ENCODE measurements around the gene RFT1. TPM values are rescaled to one million over a fixed set of nuclear protein-coding genes. Genes with fewer than 3 reads are reported as not detected.

Gene RFT1
- total RNA-seq, 2 experiments from 2014 or later = 49.3 to 50.7 TPM

DNA sequence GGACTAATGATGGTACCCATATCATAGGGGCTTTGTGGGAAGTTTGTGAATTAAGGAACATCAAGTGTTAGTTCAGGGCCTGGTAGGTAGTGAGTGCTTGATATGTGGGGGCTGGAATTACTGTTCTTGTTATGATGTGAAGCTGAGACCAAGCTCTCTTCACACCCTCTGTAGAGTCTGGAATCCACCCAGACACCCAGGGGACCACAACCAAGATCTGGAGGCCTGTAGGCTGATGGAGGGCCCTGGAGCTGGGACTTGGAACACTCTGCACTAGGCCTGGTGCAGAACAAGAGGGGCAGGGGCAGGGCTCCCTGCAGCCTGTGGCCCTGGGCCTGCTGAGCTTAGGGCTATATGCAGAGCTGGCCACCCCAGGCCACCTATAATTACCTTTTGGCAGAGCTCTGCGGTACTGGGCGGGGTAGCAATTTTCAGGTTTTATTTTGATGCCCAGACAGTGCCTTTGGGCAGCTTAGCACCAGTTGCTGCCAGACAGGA is 17.7 kb upstream of the RFT1 start:
- Mint-ChIP-seq H3K9me3 (no peaks in the 10 kb centered on the region), H3K4me1 (no peaks in the 10 kb centered on the region), H3K27me3 (no peaks in the 10 kb centered on the region), H3K36me3 (no peaks in the 10 kb centered on the region), H3K4me3 (no peak overlapping the region), H3K27ac (no peak overlapping the region)
- DNase-seq = no peak

DNA sequence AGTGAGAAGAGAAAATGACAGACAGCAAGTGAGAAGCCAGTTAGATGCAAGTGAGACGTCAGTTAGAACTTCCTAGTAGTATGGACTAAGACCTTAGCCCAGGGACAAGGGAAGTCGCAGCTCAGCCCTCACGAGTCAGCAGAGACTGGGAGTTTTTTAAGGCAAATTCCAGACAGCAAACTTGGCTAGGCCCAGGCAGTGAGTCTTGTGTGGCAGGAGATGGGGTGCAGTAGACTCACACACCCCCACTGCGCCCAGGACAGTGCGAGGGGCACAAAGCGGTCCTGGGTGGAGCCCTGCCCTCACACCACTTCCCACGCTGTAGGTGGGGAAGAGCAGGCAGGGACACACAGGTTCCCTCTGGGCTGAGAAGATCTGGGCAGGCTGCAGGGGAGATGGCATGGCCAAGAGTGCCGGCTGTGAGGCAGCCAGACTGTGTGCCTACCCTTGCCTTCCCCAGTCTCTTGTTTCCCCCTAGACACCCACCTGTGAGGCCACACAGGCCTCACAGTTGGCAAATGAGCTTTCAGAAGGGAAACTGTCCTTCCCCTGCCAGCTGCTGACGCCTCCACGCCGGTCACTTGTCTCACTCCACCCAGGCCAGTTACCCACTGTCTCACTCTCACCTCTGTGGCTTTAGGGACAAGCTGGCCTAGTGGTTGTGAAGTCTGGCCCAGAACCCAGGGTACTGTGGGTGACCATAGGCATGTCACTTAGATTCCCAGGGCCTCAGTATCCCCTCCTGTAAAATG is 17.1 kb upstream of the RFT1 start:
- H3K4me3 Mint-ChIP-seq = no peak overlapping the region
- H3K27me3 Mint-ChIP-seq = no peaks in the 10 kb centered on the region
- H3K27ac Mint-ChIP-seq = no peak overlapping the region
- no peaks in the 10 kb centered on the region for H3K9me3 Mint-ChIP-seq
- no peaks in the 10 kb centered on the region for H3K36me3 Mint-ChIP-seq
- H3K4me1 Mint-ChIP-seq = no peaks in the 10 kb centered on the region
- no peak for DNase-seq

DNA sequence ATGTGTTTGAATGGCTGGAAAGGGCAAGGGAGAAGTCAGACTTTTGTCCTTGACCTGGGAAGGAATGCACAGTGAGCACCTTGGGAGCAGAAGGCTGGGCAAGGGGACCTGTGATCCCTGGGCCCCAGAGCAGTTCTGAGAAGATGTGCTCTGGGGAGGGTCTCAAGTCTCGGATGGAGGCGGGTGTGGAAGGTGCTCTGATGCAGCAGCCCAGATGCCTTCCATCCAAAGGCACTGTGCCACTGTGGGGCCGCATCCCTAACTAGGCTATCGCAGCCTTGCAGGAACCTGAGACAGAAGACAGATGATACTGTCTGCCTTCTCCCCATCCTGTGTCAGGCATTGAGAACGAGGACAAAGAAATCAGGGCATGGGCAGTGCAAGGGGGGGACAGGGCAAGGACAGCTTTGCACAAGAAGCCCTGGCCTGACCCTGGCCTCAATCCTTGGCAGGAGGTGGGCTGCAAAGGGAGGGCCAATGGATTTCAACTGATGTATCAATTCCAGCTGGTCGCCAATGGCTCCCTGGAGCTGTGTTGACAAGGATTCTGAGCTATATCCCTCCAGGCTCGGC is 16.2 kb upstream of the RFT1 start:
- H3K36me3 Mint-ChIP-seq = no peaks in the 10 kb centered on the region

DNA sequence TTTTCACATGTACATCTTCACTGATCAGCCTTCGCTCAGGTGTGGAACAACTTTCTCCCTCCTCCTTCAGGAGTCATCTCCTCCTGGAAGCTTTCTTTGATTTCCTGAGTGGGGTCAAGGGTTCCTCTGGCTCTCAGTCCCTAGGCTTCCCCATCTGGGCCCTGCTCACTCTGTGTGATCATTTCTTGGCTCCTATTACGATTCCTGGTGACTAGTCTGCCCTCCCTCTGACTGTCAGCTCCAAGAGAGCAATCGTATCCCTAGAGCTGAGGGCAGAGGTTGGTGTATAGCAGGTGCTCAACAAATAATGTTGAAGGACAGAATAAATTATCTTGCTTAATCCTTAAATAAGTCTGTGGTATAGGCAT is 15.5 kb upstream of the RFT1 start:
- Mint-ChIP-seq H3K4me3 (no peak overlapping the region), H3K9me3 (no peaks in the 10 kb centered on the region), H3K27ac (no peak overlapping the region), H3K36me3 (no peaks in the 10 kb centered on the region), H3K4me1 (no peaks in the 10 kb centered on the region), H3K27me3 (no peaks in the 10 kb centered on the region)
- no peak for DNase-seq

More for the DNA sequence above, 16.2 kb upstream of the RFT1 start:
- no peaks in the 10 kb centered on the region for H3K27me3 Mint-ChIP-seq
- no peaks in the 10 kb centered on the region for H3K9me3 Mint-ChIP-seq
- H3K4me3 Mint-ChIP-seq = no peak overlapping the region
- H3K4me1 Mint-ChIP-seq = no peaks in the 10 kb centered on the region
- no peak for DNase-seq
- no peak overlapping the region for H3K27ac Mint-ChIP-seq

DNA sequence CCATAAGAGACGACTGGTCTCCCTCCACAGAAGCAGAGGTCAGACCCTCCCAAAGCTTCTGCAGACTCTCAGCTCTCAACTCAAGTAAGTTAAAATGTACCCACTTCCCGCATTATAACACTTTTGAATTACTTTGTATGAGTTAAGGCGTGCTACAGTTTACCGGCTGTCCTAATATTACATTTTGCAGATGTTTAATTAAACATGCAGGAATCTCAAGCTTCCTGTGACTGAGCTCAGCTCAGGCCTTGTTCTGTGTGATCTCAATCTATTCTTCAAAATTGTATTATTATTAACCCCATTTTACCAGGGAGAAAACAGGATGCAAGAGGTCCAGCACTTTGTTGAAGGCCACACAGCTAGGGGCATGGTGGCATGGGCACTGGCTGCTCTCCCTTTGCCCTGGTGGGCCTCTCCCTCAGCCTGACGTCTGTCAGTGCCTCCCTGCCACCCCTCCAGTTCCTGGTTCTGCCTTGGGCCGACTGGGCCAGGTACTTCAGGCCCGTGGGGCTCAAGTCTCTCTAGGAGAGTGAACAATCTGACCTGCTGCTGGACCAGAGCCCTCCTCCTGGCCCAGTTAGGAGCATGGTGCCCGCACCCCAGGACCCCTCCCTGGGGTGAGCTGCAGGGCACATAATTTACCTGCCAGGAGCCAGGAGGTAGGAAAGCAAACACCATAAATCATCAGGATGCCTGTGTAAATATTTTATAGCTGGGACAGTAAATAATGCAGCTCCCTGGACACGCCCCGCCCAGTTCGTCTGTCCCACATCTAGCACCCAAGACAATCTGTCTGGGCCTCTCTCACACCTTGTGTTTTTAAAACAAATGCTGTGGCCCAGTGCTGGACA is 14.9 kb upstream of the RFT1 start:
- Mint-ChIP-seq H3K36me3 (no peaks in the 10 kb centered on the region), H3K27ac (no peak overlapping the region), H3K27me3 (no peaks in the 10 kb centered on the region), H3K4me3 (no peak overlapping the region), H3K9me3 (no peaks in the 10 kb centered on the region), H3K4me1 (no peaks in the 10 kb centered on the region)
- DNase-seq = no peak

DNA sequence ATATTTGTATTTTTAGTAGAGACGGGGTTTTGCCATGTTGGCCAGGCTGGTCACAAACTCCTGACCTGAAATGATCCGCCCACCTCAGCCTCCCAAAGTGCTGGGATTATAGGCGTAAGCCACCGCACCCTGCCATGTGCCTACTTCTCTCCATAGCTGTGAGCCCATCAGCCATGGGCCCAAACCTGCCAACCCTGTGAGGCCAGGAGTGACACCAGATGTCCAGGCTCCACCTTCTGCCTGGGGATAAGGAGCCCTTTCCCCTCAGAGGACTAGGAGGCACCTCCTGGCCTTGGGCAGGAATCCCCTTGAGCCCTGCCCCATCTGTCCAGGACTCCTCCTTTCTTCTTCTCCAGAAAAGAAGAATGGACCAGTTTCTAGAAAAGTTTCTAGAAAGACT is 14.2 kb upstream of the RFT1 start:
- no peak overlapping the region for H3K4me3 Mint-ChIP-seq
- no peaks in the 10 kb centered on the region for H3K9me3 Mint-ChIP-seq

DNA sequence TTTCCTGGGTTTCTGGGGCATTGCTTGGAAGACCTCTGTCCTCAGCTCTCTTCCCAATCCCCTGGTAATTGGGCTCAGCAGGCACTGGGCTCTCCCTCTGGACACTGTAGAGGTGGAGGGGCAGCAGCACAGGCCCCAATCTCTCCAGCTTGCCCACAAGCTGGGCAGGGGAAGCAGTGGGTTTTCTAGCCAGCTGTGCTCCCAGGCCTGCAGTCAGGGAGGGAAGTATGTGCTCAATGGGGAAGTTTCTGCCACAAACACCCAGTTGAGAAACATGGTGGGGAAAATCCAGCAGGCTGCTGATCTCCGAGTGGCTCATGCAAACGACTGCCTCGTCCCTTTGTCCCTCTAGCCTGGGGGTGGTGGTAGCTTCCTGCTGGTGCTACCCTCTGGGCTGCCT is 12.8 kb upstream of the RFT1 start:
- Mint-ChIP-seq H3K27ac (no peak overlapping the region), H3K36me3 (no peaks in the 10 kb centered on the region), H3K9me3 (no peaks in the 10 kb centered on the region), H3K4me3 (no peak overlapping the region), H3K4me1 (no peaks in the 10 kb centered on the region), H3K27me3 (no peaks in the 10 kb centered on the region)
- DNase-seq = no peak

More for the DNA sequence above, 14.2 kb upstream of the RFT1 start:
- no peak for DNase-seq
- Mint-ChIP-seq H3K4me1 (no peaks in the 10 kb centered on the region), H3K27ac (no peak overlapping the region), H3K27me3 (no peaks in the 10 kb centered on the region), H3K36me3 (no peaks in the 10 kb centered on the region)

DNA sequence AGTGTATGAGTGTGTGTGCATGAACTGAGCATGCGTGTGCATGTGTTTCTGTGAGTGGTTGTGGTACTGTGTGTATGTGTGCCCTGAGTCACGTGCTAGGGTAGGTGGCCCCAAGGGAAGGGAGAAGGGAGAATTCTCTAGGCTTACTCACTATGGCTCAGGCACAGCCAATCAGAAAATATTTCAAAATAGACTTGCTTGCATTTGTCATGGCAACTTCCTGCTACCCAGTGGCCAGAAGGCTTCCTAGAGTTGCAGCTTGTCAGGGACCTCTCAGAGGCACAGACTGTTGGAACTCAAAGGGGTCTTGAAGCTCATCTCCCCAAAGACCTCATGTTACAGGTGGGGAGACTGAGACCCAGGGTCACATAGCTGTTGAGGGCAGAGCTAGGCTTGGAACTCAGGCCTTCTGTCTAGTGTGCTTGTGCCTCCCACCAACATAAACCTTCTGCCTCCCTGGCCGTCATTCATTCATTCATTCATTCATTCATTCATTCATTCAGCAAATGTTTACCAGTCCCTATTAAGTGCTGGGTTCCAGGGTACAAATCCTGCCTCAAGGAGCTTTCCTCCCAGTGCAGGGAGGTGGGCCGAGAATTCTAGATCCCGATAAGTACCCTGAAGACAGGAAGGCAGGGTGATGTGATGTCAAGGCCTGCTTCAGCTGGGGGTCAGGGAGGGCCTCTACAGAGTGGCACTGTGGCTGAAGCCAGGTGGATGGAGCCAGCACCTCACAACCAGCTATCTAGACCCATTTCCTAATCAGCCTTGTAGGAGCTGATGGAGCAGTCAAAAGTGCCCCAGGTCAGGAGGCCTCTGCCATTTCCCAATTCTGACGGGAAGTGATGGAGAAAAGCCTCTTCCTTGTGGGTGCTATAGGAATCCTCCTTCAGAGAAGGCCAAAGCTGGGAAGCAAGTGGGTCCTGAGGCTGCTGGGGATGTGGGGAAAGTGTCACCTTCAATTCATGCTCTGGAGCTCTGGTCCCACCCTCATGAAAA is 10.9 kb upstream of the RFT1 start:
- no peaks in the 10 kb centered on the region for H3K4me1 Mint-ChIP-seq
- DNase-seq = no peak
- no peaks in the 10 kb centered on the region for H3K36me3 Mint-ChIP-seq
- H3K9me3 Mint-ChIP-seq = no peaks in the 10 kb centered on the region
- H3K27ac Mint-ChIP-seq = no peak overlapping the region
- no peaks in the 10 kb centered on the region for H3K27me3 Mint-ChIP-seq
- no peak overlapping the region for H3K4me3 Mint-ChIP-seq

DNA sequence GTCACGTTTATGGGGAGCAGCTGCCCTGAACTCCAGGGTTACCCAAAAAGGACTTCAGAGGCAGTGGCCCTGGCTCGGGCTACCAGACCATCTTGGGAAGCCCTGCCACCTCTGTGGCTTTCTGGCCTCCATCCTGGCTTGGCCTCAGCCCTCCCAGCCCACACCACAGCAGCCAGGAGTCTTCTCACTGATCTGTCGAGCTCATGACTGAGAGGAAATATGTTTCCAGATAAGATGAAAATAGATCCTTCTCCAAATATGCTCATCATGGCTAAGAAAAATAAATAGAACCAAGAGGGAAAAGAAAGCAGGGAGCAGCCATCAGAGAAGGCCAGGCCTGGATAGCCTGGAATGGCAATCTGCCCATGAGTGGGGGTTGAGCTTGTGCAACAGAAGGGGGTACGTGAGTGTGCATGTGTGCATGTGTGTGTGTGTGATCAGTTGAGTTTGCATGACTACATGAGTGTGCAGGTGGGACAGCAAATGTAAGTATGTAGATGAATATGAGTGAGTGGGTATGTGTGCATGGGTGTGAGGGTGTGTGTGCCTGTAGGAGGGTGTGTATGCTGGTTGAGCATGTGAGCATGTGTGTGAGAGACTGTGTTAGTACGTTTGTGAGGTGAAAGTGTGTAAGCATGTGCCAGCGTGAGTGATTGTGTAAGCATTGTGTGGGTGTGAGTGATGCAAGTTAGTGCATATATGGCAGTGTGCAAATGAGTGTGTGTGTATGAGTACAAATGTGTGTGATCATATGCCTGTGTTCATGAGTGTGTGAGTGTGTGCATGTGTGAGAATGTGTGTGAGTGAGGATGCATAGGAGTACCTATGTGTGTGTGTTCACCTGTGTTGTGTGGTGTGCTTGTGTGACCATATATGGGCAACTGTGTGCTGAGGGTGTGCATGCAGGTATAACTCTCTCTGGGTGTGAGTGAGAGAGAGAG is 9.9 kb upstream of the RFT1 start:
- Mint-ChIP-seq H3K4me3 (no peak overlapping the region), H3K36me3 (no peaks in the 10 kb centered on the region), H3K4me1 (no peaks in the 10 kb centered on the region), H3K27me3 (no peaks in the 10 kb centered on the region), H3K27ac (no peak overlapping the region), H3K9me3 (no peaks in the 10 kb centered on the region)
- no peak for DNase-seq

DNA sequence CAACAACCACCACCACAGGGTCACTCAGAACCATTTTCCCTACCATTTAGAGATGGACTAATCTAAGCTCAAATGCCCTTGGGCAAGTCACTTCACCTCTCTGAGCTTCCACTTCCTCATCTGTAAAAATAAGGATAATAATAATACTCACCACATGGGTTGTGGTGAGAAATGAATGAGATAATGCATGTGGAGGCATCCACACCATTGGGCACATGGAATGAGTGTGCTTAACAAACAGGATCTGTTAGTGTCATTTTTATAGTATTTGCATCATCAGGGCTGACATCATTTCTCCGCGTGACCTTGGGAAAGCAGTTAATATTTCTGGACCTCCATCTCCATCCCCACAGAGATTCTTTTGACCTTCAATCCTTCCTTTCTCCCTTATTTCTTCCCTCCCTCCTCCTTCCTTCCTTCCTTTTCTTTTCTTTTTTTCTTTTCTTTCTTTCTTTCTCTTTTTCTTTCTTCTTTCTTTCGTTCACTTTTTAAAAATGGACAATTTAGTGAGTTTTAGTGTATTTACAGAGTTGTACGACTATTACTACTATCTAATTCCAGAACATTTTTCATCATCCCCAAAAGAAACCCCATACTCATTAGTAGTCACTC is 7.7 kb upstream of the RFT1 start:
- H3K36me3 Mint-ChIP-seq = no peaks in the 10 kb centered on the region
- no peak overlapping the region for H3K4me3 Mint-ChIP-seq
- no peaks in the 10 kb centered on the region for H3K9me3 Mint-ChIP-seq
- H3K27me3 Mint-ChIP-seq = no peaks in the 10 kb centered on the region
- H3K4me1 Mint-ChIP-seq = no peaks in the 10 kb centered on the region
- no peak overlapping the region for H3K27ac Mint-ChIP-seq
- no peak for DNase-seq

DNA sequence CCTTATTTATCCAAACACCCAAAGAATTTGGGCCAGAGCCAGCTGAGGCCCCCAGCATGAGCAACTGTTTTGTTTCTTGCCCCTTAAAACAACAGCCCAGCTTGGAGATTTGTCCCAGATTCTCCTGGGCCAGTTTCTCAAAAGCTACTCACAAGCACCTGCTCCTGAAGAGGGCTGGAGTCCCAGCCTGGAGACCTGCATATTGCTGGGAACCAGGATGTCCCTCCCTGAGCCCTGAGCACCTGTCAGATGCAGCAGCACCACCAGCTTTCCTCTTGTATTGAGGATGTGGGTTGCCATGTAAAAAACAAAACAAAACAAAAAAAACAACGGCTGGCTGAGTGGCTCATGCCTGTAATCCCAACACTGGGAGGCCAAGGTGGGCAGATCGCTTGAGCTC is 7.0 kb upstream of the RFT1 start:
- Mint-ChIP-seq H3K4me3 (no peak overlapping the region), H3K27me3 (no peaks in the 10 kb centered on the region), H3K9me3 (no peaks in the 10 kb centered on the region), H3K4me1 (no peaks in the 10 kb centered on the region), H3K27ac (no peak overlapping the region), H3K36me3 (no peaks in the 10 kb centered on the region)
- DNase-seq = no peak

DNA sequence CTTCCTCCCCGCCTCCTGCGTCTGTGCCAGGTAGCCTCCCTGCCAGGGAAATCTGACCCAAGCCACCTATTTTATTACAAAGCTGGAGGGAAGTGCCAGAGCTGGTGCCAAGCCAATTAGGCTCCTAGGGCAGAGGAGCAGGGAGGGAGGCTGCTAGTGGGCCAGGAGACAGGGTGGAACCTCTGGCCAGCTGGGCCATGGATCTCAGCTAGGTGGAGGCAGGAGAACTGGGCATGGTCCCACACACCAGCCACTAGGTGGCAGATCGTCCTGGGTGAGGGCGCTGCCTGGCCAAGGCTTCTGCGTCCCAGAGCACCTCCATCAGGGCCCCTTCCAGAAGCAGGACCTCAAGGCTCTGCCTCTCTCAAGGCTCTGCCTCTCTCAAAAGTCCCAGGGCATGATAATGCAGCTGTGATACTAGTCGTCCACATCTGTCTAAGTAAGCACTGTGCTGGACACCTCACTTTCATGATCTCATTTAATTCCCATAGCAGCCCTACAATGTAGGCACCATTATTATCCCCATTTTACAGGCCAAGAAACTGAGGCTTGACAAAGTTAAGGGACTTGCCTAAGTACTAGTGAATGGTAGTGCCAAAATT is 4.5 kb upstream of the RFT1 start:
- H3K4me1 Mint-ChIP-seq = peaks cover 6% of the 10 kb centered on the region
- H3K36me3 Mint-ChIP-seq = peaks cover 1% of the 10 kb centered on the region
- H3K9me3 Mint-ChIP-seq = no peaks in the 10 kb centered on the region
- H3K27ac Mint-ChIP-seq = no peak overlapping the region
- no peaks in the 10 kb centered on the region for H3K27me3 Mint-ChIP-seq
- no peak overlapping the region for H3K4me3 Mint-ChIP-seq
- DNase-seq = peak; percentile 64

DNA sequence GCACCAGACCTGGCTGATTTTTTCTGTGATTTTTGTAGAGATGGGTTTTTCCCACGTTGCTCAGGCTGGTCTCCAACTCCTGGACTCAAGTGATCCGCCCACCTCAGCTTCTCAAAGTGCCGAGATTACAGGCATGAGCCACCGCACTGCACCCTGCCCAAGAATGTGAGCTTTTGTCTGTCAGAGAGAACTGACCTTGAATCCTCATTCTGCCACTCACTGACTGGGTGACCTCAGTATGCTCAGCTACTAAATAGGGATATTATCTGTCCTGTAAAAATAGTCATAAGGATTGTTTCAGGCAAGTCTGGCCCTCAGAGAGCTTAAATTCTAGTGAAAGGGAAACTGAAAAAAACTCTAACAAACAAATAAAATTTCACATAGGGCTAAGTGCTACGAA is 2.1 kb upstream of the RFT1 start:
- Mint-ChIP-seq H3K27ac (peak overlapping the region; percentile 39), H3K27me3 (no peaks in the 10 kb centered on the region), H3K4me1 (peaks cover 19% of the 10 kb centered on the region), H3K9me3 (no peaks in the 10 kb centered on the region), H3K4me3 (no peak overlapping the region), H3K36me3 (peaks cover 3% of the 10 kb centered on the region)
- no peak for DNase-seq
